ENCODE measurements around the gene POMT1.
A peak's percentile ranks its signal among the peaks of the same experiment; 100 is the strongest.

Gene POMT1

GRCh38 chr9:131554843-131555351 is 52.2 kb downstream of the POMT1 start:
- CTCF ChIA-PET, result interaction anchor here (0.7 kb wide), 1 partner anchor 870 kb away, joined by 3 read pairs; no protein-coding TSS in a partner anchor
- no peak for DNase-seq
- H3K27me3 Mint-ChIP-seq, result peaks cover 76% of the 10 kb centered on the region
- no peak overlapping the region for H3K4me3 Mint-ChIP-seq
- no peaks in the 10 kb centered on the region for H3K36me3 Mint-ChIP-seq
- H3K27ac Mint-ChIP-seq, result no peak overlapping the region
- H3K9me3 Mint-ChIP-seq, result no peaks in the 10 kb centered on the region
- peaks cover 3% of the 10 kb centered on the region for H3K4me1 Mint-ChIP-seq

DNA sequence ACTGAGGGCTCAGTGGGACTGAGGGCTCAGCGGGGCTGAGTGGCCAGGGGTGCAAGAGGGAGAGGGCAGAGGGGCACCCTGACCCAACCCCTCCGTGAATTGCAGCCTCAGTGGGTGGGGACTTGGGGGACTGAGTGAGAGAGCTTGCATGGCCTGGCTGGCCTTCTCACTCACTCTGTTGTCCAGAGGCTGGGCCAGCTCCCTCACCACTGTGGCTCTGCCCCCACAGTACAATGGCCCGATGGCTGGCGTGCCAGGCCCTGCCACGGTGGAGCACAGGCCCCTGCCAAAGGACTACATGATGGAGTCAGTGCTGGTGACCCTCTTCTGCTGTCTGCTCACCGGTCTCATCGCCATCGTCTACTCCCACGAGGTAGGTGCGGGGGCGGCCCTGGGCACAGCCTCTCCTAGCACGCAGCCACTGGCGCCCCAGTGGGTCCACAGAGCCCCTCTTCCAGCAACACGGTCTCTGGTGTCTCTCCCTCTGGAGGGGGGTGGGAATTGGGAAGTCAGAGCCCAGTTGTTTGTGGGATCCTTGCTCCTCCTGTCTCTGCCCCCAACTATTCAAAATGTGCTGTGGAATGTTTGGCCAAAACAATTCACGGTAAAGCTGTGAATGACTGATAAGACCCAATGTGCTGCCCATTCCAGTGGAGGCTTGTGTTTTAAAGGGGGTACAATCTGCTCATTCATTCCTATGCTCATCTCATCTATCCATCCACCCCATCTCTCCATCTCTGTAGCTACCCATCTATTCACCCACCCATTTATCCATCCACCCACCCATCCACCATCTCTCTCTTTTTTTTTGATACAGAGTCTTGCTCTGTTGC is 53.3 kb downstream of the POMT1 start:
- Mint-ChIP-seq H3K4me1 (peaks cover 3% of the 10 kb centered on the region), H3K4me3 (no peak overlapping the region), H3K27ac (no peak overlapping the region), H3K36me3 (no peaks in the 10 kb centered on the region), H3K27me3 (peaks cover 64% of the 10 kb centered on the region), H3K9me3 (no peaks in the 10 kb centered on the region)
- no peak for DNase-seq
- CTCF ChIA-PET, result no interaction called here

GRCh38 chr9:131557855-131558548 is 55.3 kb downstream of the POMT1 start:
- Mint-ChIP-seq H3K36me3 (no peaks in the 10 kb centered on the region), H3K27me3 (peaks cover 48% of the 10 kb centered on the region), H3K27ac (no peak overlapping the region), H3K9me3 (peaks cover 5% of the 10 kb centered on the region), H3K4me3 (no peak overlapping the region), H3K4me1 (peaks cover 3% of the 10 kb centered on the region)
- CTCF ChIA-PET, result no interaction called here
- no peak for DNase-seq

GRCh38 chr9:131559421-131560000 is 56.8 kb downstream of the POMT1 start:
- Mint-ChIP-seq H3K4me3 (no peak overlapping the region), H3K27ac (no peak overlapping the region), H3K9me3 (peaks cover 5% of the 10 kb centered on the region), H3K36me3 (no peaks in the 10 kb centered on the region), H3K27me3 (peaks cover 33% of the 10 kb centered on the region), H3K4me1 (peaks cover 3% of the 10 kb centered on the region)
- CTCF ChIA-PET, result interaction anchor here (0.7 to 2.2 kb wide), 7 partner anchors 13 to 610 kb away, joined by 3 to 9 read pairs (median 3); no protein-coding TSS in a partner anchor
- no peak for DNase-seq

DNA sequence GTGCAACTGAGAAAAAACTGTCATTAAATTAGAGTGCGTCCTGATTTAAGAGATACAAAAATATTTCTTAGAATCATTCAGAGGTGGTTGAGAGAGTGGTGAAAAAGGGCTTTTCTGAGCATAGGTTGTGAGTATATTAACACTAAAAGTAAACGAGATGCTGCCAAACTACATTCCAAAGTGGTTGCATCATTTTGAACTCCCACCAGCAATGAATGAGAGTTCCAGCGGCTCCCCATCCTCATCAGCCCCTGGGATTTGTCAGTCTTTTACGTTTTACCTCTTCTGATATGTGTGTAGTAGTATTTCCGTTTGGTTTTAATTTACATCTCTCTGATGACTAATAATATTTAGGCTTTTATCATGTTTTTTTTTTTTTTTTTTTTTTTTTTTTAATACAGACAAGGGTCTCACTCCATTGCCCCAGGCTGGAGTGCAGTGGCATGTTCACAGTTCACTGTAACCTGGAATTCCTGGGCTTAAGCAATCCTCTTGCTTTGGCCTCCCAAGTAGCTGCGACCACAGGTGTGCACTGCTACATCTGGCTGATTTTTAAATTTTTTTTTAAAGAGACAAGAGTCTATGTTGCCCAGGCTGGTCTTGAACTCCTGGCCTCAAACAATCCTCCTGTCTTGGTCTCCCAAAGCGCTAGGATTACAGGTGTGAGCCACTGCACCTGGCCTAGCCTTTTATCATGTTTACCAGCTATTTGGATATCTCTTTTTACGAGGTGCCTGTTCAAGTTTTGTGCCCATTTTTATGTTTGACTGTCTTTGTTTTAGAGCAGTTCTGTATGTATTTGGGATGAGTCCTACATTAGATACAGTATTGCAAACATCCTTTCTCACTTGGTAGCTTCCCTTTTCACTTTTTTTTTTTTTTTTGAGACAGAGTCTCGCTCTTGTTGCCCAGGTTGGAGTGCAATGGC is 59.6 kb downstream of the POMT1 start:
- Mint-ChIP-seq H3K4me1 (peaks cover 11% of the 10 kb centered on the region), H3K4me3 (no peak overlapping the region), H3K27ac (no peak overlapping the region), H3K9me3 (peaks cover 5% of the 10 kb centered on the region), H3K27me3 (peaks cover 7% of the 10 kb centered on the region), H3K36me3 (no peaks in the 10 kb centered on the region)
- CTCF ChIA-PET, result no interaction called here
- no peak for DNase-seq

DNA sequence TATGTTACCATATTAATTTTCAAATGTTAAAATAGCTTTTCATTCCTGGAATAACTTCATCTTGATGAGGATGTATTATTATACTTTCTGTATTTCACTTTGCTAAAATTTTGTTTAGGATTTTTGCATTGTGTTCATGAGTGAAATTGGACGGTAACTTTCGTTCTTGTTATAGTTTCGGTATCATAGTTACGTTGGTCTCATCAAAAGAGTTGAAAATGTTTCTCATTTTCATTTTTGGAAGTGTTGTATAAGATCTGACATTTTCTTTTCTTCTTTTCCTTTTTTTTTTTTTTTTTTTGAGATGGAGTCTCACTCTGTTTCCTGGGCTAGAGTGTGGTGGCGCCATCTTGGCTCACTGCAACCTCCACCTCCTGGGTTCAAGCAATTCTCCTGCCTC is 62.7 kb downstream of the POMT1 start:
- peaks cover 11% of the 10 kb centered on the region for H3K4me1 Mint-ChIP-seq
- peaks cover 3% of the 10 kb centered on the region for H3K27me3 Mint-ChIP-seq
- CTCF ChIA-PET, result no interaction called here
- H3K27ac Mint-ChIP-seq, result peak overlapping the region; percentile 79
- peaks cover 15% of the 10 kb centered on the region for H3K36me3 Mint-ChIP-seq
- H3K4me3 Mint-ChIP-seq, result no peak overlapping the region
- H3K9me3 Mint-ChIP-seq, result peaks cover 5% of the 10 kb centered on the region
- DNase-seq, result no peak

DNA sequence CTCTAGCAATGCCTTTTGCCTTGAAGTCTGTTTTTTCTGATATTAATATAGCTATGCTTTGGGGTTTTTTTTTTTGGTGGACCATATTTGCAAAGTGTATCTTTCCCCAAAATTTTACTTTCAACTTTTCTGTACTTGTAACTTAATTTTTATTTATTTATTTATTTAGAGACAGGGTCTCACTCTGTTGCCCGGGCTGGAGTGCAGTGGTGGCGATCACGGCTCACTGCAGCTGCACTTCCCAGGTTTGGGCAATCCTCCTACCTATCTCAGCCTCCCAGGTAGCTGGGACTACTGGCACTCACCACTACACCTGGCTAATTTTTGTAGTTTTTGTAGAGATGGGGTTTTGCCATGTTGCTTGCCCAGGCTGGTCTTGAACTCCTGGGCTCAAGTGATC is 63.4 kb downstream of the POMT1 start:
- H3K27ac Mint-ChIP-seq, result peak overlapping the region; percentile 79
- H3K27me3 Mint-ChIP-seq, result peaks cover 3% of the 10 kb centered on the region
- CTCF ChIA-PET, result no interaction called here
- DNase-seq, result no peak
- H3K36me3 Mint-ChIP-seq, result peaks cover 16% of the 10 kb centered on the region
- no peak overlapping the region for H3K4me3 Mint-ChIP-seq
- H3K4me1 Mint-ChIP-seq, result peaks cover 11% of the 10 kb centered on the region
- peaks cover 5% of the 10 kb centered on the region for H3K9me3 Mint-ChIP-seq

GRCh38 chr9:131567910-131568309 is 65.2 kb downstream of the POMT1 start:
- peaks cover under 1% of the 10 kb centered on the region for H3K27me3 Mint-ChIP-seq
- H3K4me1 Mint-ChIP-seq, result peaks cover 11% of the 10 kb centered on the region
- peaks cover under 1% of the 10 kb centered on the region for H3K9me3 Mint-ChIP-seq
- CTCF ChIA-PET, result no interaction called here
- no peak overlapping the region for H3K4me3 Mint-ChIP-seq
- H3K36me3 Mint-ChIP-seq, result peaks cover 22% of the 10 kb centered on the region
- no peak for DNase-seq
- H3K27ac Mint-ChIP-seq, result peak overlapping the region; percentile 55
